ENCODE results near the gene GAS5. TPM values are rescaled to one million over a fixed set of nuclear protein-coding genes. Genes with fewer than 3 reads are reported as not detected.

GAS5 gene
- total RNA-seq, 1 experiment from 2014 or later: 503 TPM

GRCh38 chr1:173852105-173852504 is 15.7 kb downstream of the GAS5 start:
- DNase-seq (ENCODE audit: low spot score): no peak
- CTCF ChIA-PET: no interaction called here
- Histone ChIP-seq H3K36me3 (ENCODE audit: insufficient read depth, low read length, poor library complexity, severe bottlenecking) (peaks cover 36% of the 10 kb centered on the region), H3K4me3 (ENCODE audit: low read depth, low read length, poor library complexity, severe bottlenecking) (no peak overlapping the region), H3K27ac (ENCODE audit: low read depth, low read length, poor library complexity, severe bottlenecking) (no peak overlapping the region), H3K27me3 (replicated peaks; ENCODE audit: insufficient read depth, low read depth, low read length, poor library complexity) (no peaks in the 10 kb centered on the region), H3K9me3 (ENCODE audit: low read depth, low read length, poor library complexity, severe bottlenecking) (no peaks in the 10 kb centered on the region), H3K4me1 (ENCODE audit: insufficient read depth, low read length, poor library complexity, severe bottlenecking) (no peaks in the 10 kb centered on the region)
- POLR2A ChIA-PET (ENCODE audit: low non-redundant PET): no interaction called here
- intact Hi-C loops (cut with micrococcal nuclease; ENCODE audit: unreplicated experiment): no loop called here
- no peak for TF ChIP-seq CTCF (conservative IDR thresholded peaks at IDR 0.05; ENCODE audit: low read depth, low read length)
- no peak for TF ChIP-seq EZH2 (IDR thresholded peaks at IDR 0.05; ENCODE audit: borderline replicate concordance, low read depth, low read length, poor library complexity, severe bottlenecking)
- no TSS peak for BruUV-seq (replicated peaks)

- Histone ChIP-seq H3K27me3 (replicated peaks; ENCODE audit: insufficient read depth, low read depth, low read length, poor library complexity) (no peaks in the 10 kb centered on the region), H3K4me3 (ENCODE audit: low read depth, low read length, poor library complexity, severe bottlenecking) (no peak overlapping the region), H3K27ac (ENCODE audit: low read depth, low read length, poor library complexity, severe bottlenecking) (no peak overlapping the region), H3K9me3 (ENCODE audit: low read depth, low read length, poor library complexity, severe bottlenecking) (no peaks in the 10 kb centered on the region), H3K4me1 (ENCODE audit: insufficient read depth, low read length, poor library complexity, severe bottlenecking) (peaks cover 14% of the 10 kb centered on the region), H3K36me3 (ENCODE audit: insufficient read depth, low read length, poor library complexity, severe bottlenecking) (peaks cover 45% of the 10 kb centered on the region)
- CTCF ChIA-PET: no interaction called here
- TF ChIP-seq EZH2 (IDR thresholded peaks at IDR 0.05; ENCODE audit: borderline replicate concordance, low read depth, low read length, poor library complexity, severe bottlenecking) (no peak), CTCF (conservative IDR thresholded peaks at IDR 0.05; ENCODE audit: low read depth, low read length) (no peak)
- DNase-seq (ENCODE audit: low spot score): no peak
- BruUV-seq (replicated peaks): no TSS peak
- intact Hi-C loops (cut with micrococcal nuclease; ENCODE audit: unreplicated experiment): no loop called here
- POLR2A ChIA-PET (ENCODE audit: low non-redundant PET): no interaction called here
Observed at GRCh38 chr1:173832748-173833147, 35.0 kb downstream of the GAS5 start.

GRCh38 chr1:173827611-173828010 is 40.2 kb downstream of the GAS5 start:
- BruUV-seq (replicated peaks): no TSS peak
- H3K4me1 ChIP-seq (ENCODE audit: insufficient read depth, low read length, poor library complexity, severe bottlenecking): peaks cover 17% of the 10 kb centered on the region
- ChIA-PET POLR2A (ENCODE audit: low non-redundant PET) (no interaction called here), CTCF (no interaction called here)
- no peak overlapping the region for H3K27ac ChIP-seq (ENCODE audit: low read depth, low read length, poor library complexity, severe bottlenecking)
- TF ChIP-seq EZH2 (IDR thresholded peaks at IDR 0.05; ENCODE audit: borderline replicate concordance, low read depth, low read length, poor library complexity, severe bottlenecking) (no peak), CTCF (conservative IDR thresholded peaks at IDR 0.05; ENCODE audit: low read depth, low read length) (no peak)
- no peaks in the 10 kb centered on the region for H3K9me3 ChIP-seq (ENCODE audit: low read depth, low read length, poor library complexity, severe bottlenecking)
- no peak for DNase-seq (ENCODE audit: low spot score)
- intact Hi-C loops (cut with micrococcal nuclease; ENCODE audit: unreplicated experiment): loop anchor here (10.0 kb wide), 2 partner anchors 113 to 1083 kb away; partner anchors contain the start of gene KLHL20
- no peaks in the 10 kb centered on the region for H3K27me3 ChIP-seq (replicated peaks; ENCODE audit: insufficient read depth, low read depth, low read length, poor library complexity)
- no peak overlapping the region for H3K4me3 ChIP-seq (ENCODE audit: low read depth, low read length, poor library complexity, severe bottlenecking)
- H3K36me3 ChIP-seq (ENCODE audit: insufficient read depth, low read length, poor library complexity, severe bottlenecking): peaks cover 14% of the 10 kb centered on the region
